Endothelial cell of umbilical vein (primary cell): ENCODE results near the gene METTL26. TPM values are rescaled to one million over a fixed set of nuclear protein-coding genes. Genes with fewer than 3 reads are reported as not detected.

Source experiments
- BruUV-seq: library from RNA; stranded (reverse); fragments of 400-500 nt; replicated peaks from 2 replicates; lab custom pipeline; 2021; lab: Mats Ljungman, UMichigan
- CTCF ChIA-PET: fragments of 300-600, 350-600 bp; sonication (Branson Sonifier 250); formaldehyde crosslinking; loops from one replicate; lab custom pipeline; 2021; ENCODE audit warnings: antibody characterized with exemption, inconsistent platforms; lab: Charles Lee
- POLR2A ChIA-PET: fragments of 300-600, 350-600 bp; sonication (Branson Sonifier 250); formaldehyde crosslinking; loops from one replicate; lab custom pipeline; 2021; ENCODE audit warnings: antibody characterized with exemption, inconsistent platforms; lab: Charles Lee
- DNase-seq: peaks from one replicate; pipeline ENCODE4 v3.0.0-alpha.2; 2011; ENCODE audit warnings: low read depth, low spot score
- FAIRE-seq: peaks from 2 replicates; lab custom pipeline; 2011; peaks lifted over from hg19 to GRCh38; lab: Jason Lieb, UNC
- H2AFZ ChIP-seq: 2 replicates; pipeline ENCODE4 v1.6.0; 2012; ENCODE audit warnings: low read depth, low read length, control low read depth, inconsistent platforms
- H3K27ac ChIP-seq: 2 replicates; pipeline ENCODE4 v1.5.1; 2011; ENCODE audit warnings: low read depth, mild to moderate bottlenecking, control low read depth, low read length, moderate library complexity; ENCODE audit not compliant: insufficient read depth
- H3K27me3 ChIP-seq, 2 experiments: 2 replicates each; pipeline versions ENCODE4 v1.6.0 to v1.6.1; 2011; ENCODE audit warnings: low read length in 2 of 2, mixed read lengths in 1 of 2; ENCODE audit not compliant: control insufficient read depth in 2 of 2, insufficient read depth in 2 of 2
- H3K36me3 ChIP-seq, 2 experiments: 2 replicates in 1 of 2; 3 replicates in 1 of 2; pipeline ENCODE4 v1.5.1; 2011; ENCODE audit warnings: low read length in 2 of 2, mild to moderate bottlenecking in 1 of 2, moderate library complexity in 1 of 2; ENCODE audit not compliant: control insufficient read depth in 2 of 2, insufficient read depth in 2 of 2; ENCODE audit errors: extremely low read depth in 1 of 2
- H3K4me1 ChIP-seq: 3 replicates; pipeline ENCODE4 v1.5.1; 2011; ENCODE audit warnings: mild to moderate bottlenecking, low read length; ENCODE audit not compliant: control insufficient read depth, insufficient read depth; ENCODE audit errors: extremely low read depth
- H3K4me2 ChIP-seq: 2 replicates; pipeline ENCODE4 v1.6.1; 2011; ENCODE audit warnings: low read length, control low read depth, mixed read lengths; ENCODE audit not compliant: insufficient read depth
- H3K4me3 ChIP-seq, 3 experiments: fragments of 200-600 bp in 1 of 3; sonication (generic), shearing (Covaris generic) in 1 of 3; replicated peaks in 1 of 3; 2 replicates each; pipeline ENCODE4 v1.5.1; 2011 to 2016; ENCODE audit warnings: control low read depth in 3 of 3, low read length in 3 of 3, mild to moderate bottlenecking in 2 of 3, inconsistent platforms in 1 of 3, low read depth in 1 of 3, moderate library complexity in 1 of 3; ENCODE audit not compliant: insufficient read depth in 1 of 3
- H3K79me2 ChIP-seq: 2 replicates; pipeline ENCODE4 v1.6.0; 2012; ENCODE audit warnings: low read length, inconsistent platforms; ENCODE audit not compliant: control insufficient read depth, insufficient read depth
- H3K9ac ChIP-seq: replicated peaks from 2 replicates; pipeline ENCODE3; 2011; ENCODE audit warnings: low read length, control low read depth; ENCODE audit not compliant: insufficient read depth; ENCODE audit errors: extremely low read depth
- H3K9me1 ChIP-seq: replicated peaks from 3 replicates; pipeline ENCODE4 v1.6.0; 2011; ENCODE audit warnings: mild to moderate bottlenecking, low read length; ENCODE audit not compliant: control insufficient read depth, insufficient read depth; ENCODE audit errors: extremely low read depth
- H3K9me3 ChIP-seq: replicated peaks from 2 replicates; pipeline ENCODE4 v1.5.1; 2012; ENCODE audit warnings: low read length, inconsistent platforms; ENCODE audit not compliant: control insufficient read depth, insufficient read depth
- H4K20me1 ChIP-seq: replicated peaks from 2 replicates; pipeline ENCODE3; 2011; ENCODE audit warnings: mild to moderate bottlenecking, low read length; ENCODE audit not compliant: control insufficient read depth, insufficient read depth; ENCODE audit errors: extremely low read depth
- EZH2 ChIP-seq: IDR thresholded peaks from 2 replicates; pipeline ENCODE4 v1.6.1; 2012; ENCODE audit warnings: borderline replicate concordance, low read depth, mild to moderate bottlenecking, moderate library complexity, low read length, inconsistent platforms; ENCODE audit not compliant: severe bottlenecking
- FOS ChIP-seq: IDR thresholded peaks from 2 replicates; pipeline ENCODE4 v1.6.1; 2011; ENCODE audit warnings: mild to moderate bottlenecking, low read length, moderate library complexity, borderline replicate concordance; ENCODE audit not compliant: insufficient read depth
- MAX ChIP-seq: IDR thresholded peaks from 2 replicates; pipeline ENCODE4 v1.6.1; 2011; ENCODE audit not compliant: insufficient read depth, insufficient read length
- MYC ChIP-seq: IDR thresholded peaks from one replicate; pipeline ENCODE4 v1.6.1; 2011; ENCODE audit warnings: mild to moderate bottlenecking, low read depth, low read length
- POLR2AphosphoS5 ChIP-seq: IDR thresholded peaks from 2 replicates; pipeline ENCODE4 v1.6.1; 2012; ENCODE audit warnings: low read depth, mild to moderate bottlenecking, control low read depth, low read length, moderate library complexity; ENCODE audit not compliant: insufficient read depth
- dilution Hi-C: fragments of 300-500 bp; cut with MboI; formaldehyde crosslinking; loops from one replicate; pipeline ENCODE4 v1.15.0; 2019; ENCODE audit warnings: low sequenced_read_pairs; ENCODE audit not compliant: extremely low pct_ligation_motif_present
- intact Hi-C: fragments of 100-400 bp; cut with micrococcal nuclease; formaldehyde crosslinking; loops from one replicate; pipeline ENCODE4 v1.10.0; 2022
- polyA plus RNA-seq, 4 experiments: library from polyadenylated mRNA; depleted of rRNA in 3 of 4; stranded (reverse) in 3 of 4; unstranded in 1 of 4; fragments of >200 nt; gene quantifications; 2 replicates each; pipeline versions ENCODE4 v1.2.1 to v1.2.3, GENCODE V29; 2011 to 2012; ENCODE audit warnings: missing spikeins in 1 of 4
- total RNA-seq: library from RNA; stranded (reverse); gene quantifications from 2 replicates; pipeline ENCODE4 v1.2.3, GENCODE V29; 2021

The METTL26 gene
- total and polyA plus RNA-seq, 2 donors (not counting 3 experiments of a cell fraction or from before 2014, with no cell fraction given) = 114 to 138 TPM

GRCh38 chr16:630249-630814, 5.8 kb downstream of the METTL26 start:
- FAIRE-seq = no peak
- Histone ChIP-seq H4K20me1 (no peaks in the 10 kb centered on the region), H3K9me3 (no peaks in the 10 kb centered on the region), H3K9me1 (no peaks in the 10 kb centered on the region), H3K36me3 (peaks cover 0 to 5% of the 10 kb centered on the region in 2 experiments), H3K79me2 (peaks cover 6% of the 10 kb centered on the region), H3K27ac (no peak overlapping the region), H2AFZ (no peak overlapping the region), H3K9ac (no peak overlapping the region), H3K4me1 (peaks cover 6% of the 10 kb centered on the region), H3K27me3 (no peaks in the 10 kb centered on the region), H3K4me3 (no peak overlapping the region), H3K4me2 (no peak overlapping the region)
- TF ChIP-seq FOS (no peak), EZH2 (no peak)
- CTCF ChIA-PET = no interaction called here
- dilution Hi-C loops (no loop called here), intact Hi-C loops (no loop called here)
- no TSS peak for BruUV-seq
- POLR2A ChIA-PET = no interaction called here
- no peak for DNase-seq

GRCh38 chr16:629833-630248, 6.3 kb downstream of the METTL26 start:
- BruUV-seq = no TSS peak
- intact Hi-C loops (no loop called here), dilution Hi-C loops (no loop called here)

More at GRCh38 chr16:629833-630248, 6.3 kb downstream of the METTL26 start:
- peaks cover 2% of the 10 kb centered on the region for H3K79me2 ChIP-seq
- peaks cover 0 to 5% of the 10 kb centered on the region in 2 experiments for H3K36me3 ChIP-seq
- H3K9me1 ChIP-seq = no peaks in the 10 kb centered on the region
- H3K9me3 ChIP-seq = no peaks in the 10 kb centered on the region
- no peak overlapping the region for H3K9ac ChIP-seq
- H4K20me1 ChIP-seq = no peaks in the 10 kb centered on the region
- no peaks in the 10 kb centered on the region for H3K27me3 ChIP-seq
- H2AFZ ChIP-seq = no peak overlapping the region
- ChIA-PET POLR2A (no interaction called here), CTCF (no interaction called here)
- FAIRE-seq (no peak), DNase-seq (no peak)
- TF ChIP-seq MYC (no peak), FOS (no peak), POLR2AphosphoS5 (no peak), EZH2 (no peak), MAX (no peak)
- no peak overlapping the region for H3K4me2 ChIP-seq
- H3K4me1 ChIP-seq = peaks cover 3% of the 10 kb centered on the region
- no peak overlapping the region for H3K27ac ChIP-seq
- no peak overlapping the region for H3K4me3 ChIP-seq
